ENCODE data around the gene DSCAML1.

GRCh38 chr11:117631336-117632140 is 165.5 kb downstream of the DSCAML1 start:
- no peak for TF ChIP-seq POLR2A (IDR thresholded peaks at IDR 0.05; ENCODE audit: low read depth, low read length)
- no peak for TF ChIP-seq SPI1 (IDR thresholded peaks at IDR 0.05; ENCODE audit: low read depth, low read length)
- no peak for TF ChIP-seq TAF1 (IDR thresholded peaks at IDR 0.05; ENCODE audit: low read depth, low read length)
- TF ChIP-seq POLR2AphosphoS5 (IDR thresholded peaks at IDR 0.05; ENCODE audit: low read depth, low read length) = no peak
- no peak for TF ChIP-seq PAX5 (IDR thresholded peaks at IDR 0.05; ENCODE audit: insufficient read depth, low read length, severe bottlenecking)
- TF ChIP-seq POU2F2 (IDR thresholded peaks at IDR 0.05; ENCODE audit: low read depth, low read length) = no peak

All from GM12891 (cell line).